Measurements from ENCODE around the gene SMOC2. TPM values are rescaled to one million over a fixed set of nuclear protein-coding genes. Genes with fewer than 3 reads are reported as not detected.
"Not testable (repeated sequence)": the region's sequence is repeated elsewhere in the genome, so short reads cannot be mapped to it uniquely, and the experiment has no call there.

SMOC2 gene
- total RNA-seq, 2 donors from 2014 or later: 17.8 to 167 TPM

- H3K4me3 ChIP-seq: no peak overlapping the region
- H3K9me3 ChIP-seq: no peaks in the 10 kb centered on the region
- H3K27me3 ChIP-seq (replicated peaks; ENCODE audit: insufficient read depth): no peaks in the 10 kb centered on the region
- no peaks in the 10 kb centered on the region for H3K4me1 ChIP-seq (replicated peaks)
- 83% methylated on average over 34 of the region's 34 CpGs for WGBS
- H3K36me3 ChIP-seq: no peaks in the 10 kb centered on the region
- no peak for DNase-seq (ENCODE audit: low spot score)
- H3K27ac ChIP-seq: no peak overlapping the region
- no peak for TF ChIP-seq CTCF (IDR thresholded peaks at IDR 0.05)
- TF ChIP-seq POLR2AphosphoS5 (IDR thresholded peaks at IDR 0.05): no peak
- no peak for TF ChIP-seq POLR2A (IDR thresholded peaks at IDR 0.05)
- intact Hi-C loops (cut with DNase I): loop anchor here (10.0 kb wide), 1 partner anchor 142 kb away; no protein-coding TSS in a partner anchor
These were observed 251.4 kb downstream of the SMOC2 start for GRCh38 chr6:168692193-168692914.

GRCh38 chr6:168692915-168693257 lies 251.9 kb downstream of the SMOC2 start:
- not testable (repeated sequence) for H3K4me3 ChIP-seq; H3K4me1 ChIP-seq (replicated peaks); H3K27me3 ChIP-seq (replicated peaks; ENCODE audit: insufficient read depth); H3K9me3 ChIP-seq; H3K27ac ChIP-seq; DNase-seq (ENCODE audit: low spot score); H3K36me3 ChIP-seq
- WGBS: 73% methylated on average over 2 of the region's 12 CpGs
- intact Hi-C loops (cut with DNase I): loop anchor here (10.0 kb wide), 1 partner anchor 142 kb away; no protein-coding TSS in a partner anchor

GRCh38 chr6:168694797-168695196 lies 253.8 kb downstream of the SMOC2 start:
- intact Hi-C loops (cut with DNase I): loop anchor here (10.0 kb wide), 1 partner anchor 140 kb away; no protein-coding TSS in a partner anchor
- not testable (repeated sequence) for DNase-seq (ENCODE audit: low spot score); H3K4me1 ChIP-seq (replicated peaks); H3K9me3 ChIP-seq; H3K36me3 ChIP-seq; H3K27ac ChIP-seq; H3K4me3 ChIP-seq; H3K27me3 ChIP-seq (replicated peaks; ENCODE audit: insufficient read depth)
- 46% methylated on average over 7 of the region's 15 CpGs for WGBS

GRCh38 chr6:168695701-168696100 lies 254.7 kb downstream of the SMOC2 start:
- Histone ChIP-seq H3K9me3 (no peaks in the 10 kb centered on the region), H3K4me3 (no peak overlapping the region), H3K36me3 (no peaks in the 10 kb centered on the region), H3K27me3 (replicated peaks; ENCODE audit: insufficient read depth) (no peaks in the 10 kb centered on the region), H3K27ac (no peak overlapping the region), H3K4me1 (replicated peaks) (no peaks in the 10 kb centered on the region)
- no peak for TF ChIP-seq CTCF (IDR thresholded peaks at IDR 0.05)
- TF ChIP-seq POLR2A (IDR thresholded peaks at IDR 0.05): no peak
- TF ChIP-seq POLR2AphosphoS5 (IDR thresholded peaks at IDR 0.05): no peak
- WGBS: 67% methylated on average over 4 of the region's 4 CpGs
- DNase-seq (ENCODE audit: low spot score): no peak
- intact Hi-C loops (cut with DNase I): loop anchor here (10.0 kb wide), 1 partner anchor 139 kb away; no protein-coding TSS in a partner anchor

- H3K9me3 ChIP-seq: no peaks in the 10 kb centered on the region
- TF ChIP-seq POLR2AphosphoS5 (IDR thresholded peaks at IDR 0.05) (no peak), POLR2A (IDR thresholded peaks at IDR 0.05) (no peak), CTCF (IDR thresholded peaks at IDR 0.05) (no peak)
- WGBS: 92% methylated on average over 5 of the region's 5 CpGs
- H3K4me3 ChIP-seq: no peak overlapping the region
- DNase-seq (ENCODE audit: low spot score): no peak
- no peaks in the 10 kb centered on the region for H3K4me1 ChIP-seq (replicated peaks)
- no peak overlapping the region for H3K27ac ChIP-seq
- no peaks in the 10 kb centered on the region for H3K36me3 ChIP-seq
- intact Hi-C loops (cut with DNase I): loop anchor here (10.0 kb wide), 1 partner anchor 136 kb away; no protein-coding TSS in a partner anchor
- H3K27me3 ChIP-seq (replicated peaks; ENCODE audit: insufficient read depth): no peaks in the 10 kb centered on the region
These were observed 257.9 kb downstream of the SMOC2 start for GRCh38 chr6:168698923-168699322.

Measured in prostate gland (tissue), 2 donors.